Skeletal muscle satellite cell (primary cell): ENCODE results near the gene SAFB2.

Experiments
- H3K27me3 ChIP-seq: 2 replicates; pipeline ENCODE4 v1.7.0; 2013; ENCODE audit warnings: low read length; ENCODE audit not compliant: control insufficient read depth, insufficient read depth
- H3K36me3 ChIP-seq: 2 replicates; pipeline ENCODE4 v1.7.0; 2013; ENCODE audit warnings: mild to moderate bottlenecking, control low read depth, low read length; ENCODE audit not compliant: insufficient read depth
- H3K4me1 ChIP-seq: 2 replicates; pipeline ENCODE4 v1.7.0; 2013; ENCODE audit warnings: low read length; ENCODE audit not compliant: control insufficient read depth, insufficient read depth
- H3K4me2 ChIP-seq: 2 replicates; pipeline ENCODE4 v1.7.0; 2013; ENCODE audit warnings: mild to moderate bottlenecking, low read length
- H3K4me3 ChIP-seq: 2 replicates; pipeline ENCODE4 v1.7.0; 2013; ENCODE audit warnings: low read length
- H3K9ac ChIP-seq: 2 replicates; pipeline ENCODE4 v1.7.0; 2013; ENCODE audit warnings: mild to moderate bottlenecking, low read depth, low read length, moderate library complexity
- H3K9me3 ChIP-seq: replicated peaks from 2 replicates; pipeline ENCODE4 v1.7.0; 2013; ENCODE audit warnings: mild to moderate bottlenecking, control low read depth, low read length

SAFB2 gene

GRCh38 chr19:5558101-5558621 lies 64.4 kb downstream of the SAFB2 start:
- H3K27me3 ChIP-seq: peaks cover 53% of the 10 kb centered on the region
- no peak overlapping the region for H3K4me2 ChIP-seq
- no peaks in the 10 kb centered on the region for H3K36me3 ChIP-seq
- H3K4me3 ChIP-seq: no peak overlapping the region
- peaks cover 10% of the 10 kb centered on the region for H3K9me3 ChIP-seq
- H3K4me1 ChIP-seq: no peaks in the 10 kb centered on the region
- H3K9ac ChIP-seq: no peak overlapping the region

DNA sequence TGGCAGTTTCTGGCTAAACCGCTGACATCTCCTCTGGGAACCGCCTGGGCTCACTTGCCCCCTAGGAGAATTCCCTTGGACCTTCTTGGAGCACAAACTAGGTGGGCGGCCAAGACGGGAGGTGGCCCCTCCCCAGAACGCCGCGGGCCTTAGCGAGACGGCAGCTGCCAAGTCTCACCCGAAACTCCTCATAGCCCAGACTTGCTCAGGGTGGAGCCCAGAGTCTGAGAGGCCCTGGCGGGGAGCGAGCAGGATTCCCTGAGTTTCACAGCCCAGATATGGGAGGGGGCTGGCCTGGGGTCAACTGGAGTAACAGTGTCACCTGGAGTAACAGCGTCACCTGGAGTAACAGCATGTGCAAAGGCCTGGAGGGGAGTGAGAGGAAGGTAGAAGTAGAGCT lies 64.9 kb downstream of the SAFB2 start:
- Histone ChIP-seq H3K4me3 (no peak overlapping the region), H3K27me3 (peaks cover 50% of the 10 kb centered on the region), H3K9me3 (peaks cover 10% of the 10 kb centered on the region), H3K36me3 (no peaks in the 10 kb centered on the region), H3K4me1 (no peaks in the 10 kb centered on the region), H3K4me2 (no peak overlapping the region), H3K9ac (no peak overlapping the region)

DNA sequence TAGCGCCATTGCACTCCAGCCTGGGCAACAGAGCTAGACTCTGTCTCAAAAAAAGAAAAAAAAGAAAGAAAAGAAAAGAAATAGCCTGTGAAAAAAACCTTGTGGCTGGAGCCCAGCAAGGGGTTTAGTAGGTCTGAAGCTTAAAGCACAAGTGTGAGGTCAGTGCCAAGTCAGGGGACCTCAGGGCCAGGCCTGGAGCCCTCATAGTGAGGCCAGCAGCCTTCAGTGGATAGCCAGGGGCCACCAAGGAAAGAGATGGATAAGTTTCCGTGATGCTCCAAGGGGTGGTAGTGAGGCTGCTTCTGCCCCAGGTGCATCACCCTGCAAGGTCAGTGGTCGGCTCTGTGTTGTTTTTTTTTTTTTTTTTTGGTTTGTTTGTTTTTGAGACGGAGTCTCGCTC lies 67.7 kb downstream of the SAFB2 start:
- Histone ChIP-seq H3K9me3 (no peaks in the 10 kb centered on the region), H3K4me1 (no peaks in the 10 kb centered on the region), H3K9ac (no peak overlapping the region), H3K4me3 (no peak overlapping the region), H3K27me3 (peaks cover 42% of the 10 kb centered on the region), H3K4me2 (no peak overlapping the region), H3K36me3 (no peaks in the 10 kb centered on the region)

DNA sequence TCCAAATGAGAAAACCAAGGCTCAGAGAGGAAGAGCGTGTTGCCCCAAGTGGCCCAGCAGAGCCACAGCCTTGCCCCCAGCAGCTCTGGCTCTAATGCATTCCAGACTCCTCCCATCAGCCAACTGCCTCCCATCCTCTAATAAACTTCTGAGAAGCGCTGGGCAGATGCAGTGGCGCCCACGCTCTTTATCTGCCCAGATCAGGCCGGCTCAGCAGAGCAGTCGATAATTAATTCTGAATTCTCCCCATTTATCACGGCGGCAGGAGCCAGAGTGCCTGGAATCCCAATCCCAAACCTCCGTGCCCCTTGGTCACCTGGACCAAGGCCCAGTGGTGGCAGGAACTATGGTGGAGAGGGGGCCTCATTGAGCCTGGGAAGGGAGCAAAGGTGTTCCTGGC lies 68.7 kb downstream of the SAFB2 start:
- no peaks in the 10 kb centered on the region for H3K36me3 ChIP-seq
- peaks cover 34% of the 10 kb centered on the region for H3K27me3 ChIP-seq
- no peaks in the 10 kb centered on the region for H3K4me1 ChIP-seq
- no peak overlapping the region for H3K4me2 ChIP-seq
- H3K9ac ChIP-seq: no peak overlapping the region
- no peaks in the 10 kb centered on the region for H3K9me3 ChIP-seq
- H3K4me3 ChIP-seq: no peak overlapping the region

- H3K36me3 ChIP-seq: no peaks in the 10 kb centered on the region
- no peak overlapping the region for H3K4me3 ChIP-seq
- H3K4me1 ChIP-seq: no peaks in the 10 kb centered on the region
- no peak overlapping the region for H3K9ac ChIP-seq
- H3K27me3 ChIP-seq: peaks cover 19% of the 10 kb centered on the region
- H3K4me2 ChIP-seq: no peak overlapping the region
- H3K9me3 ChIP-seq: no peaks in the 10 kb centered on the region
Observed at GRCh38 chr19:5547881-5548280, 74.7 kb downstream of the SAFB2 start.

DNA sequence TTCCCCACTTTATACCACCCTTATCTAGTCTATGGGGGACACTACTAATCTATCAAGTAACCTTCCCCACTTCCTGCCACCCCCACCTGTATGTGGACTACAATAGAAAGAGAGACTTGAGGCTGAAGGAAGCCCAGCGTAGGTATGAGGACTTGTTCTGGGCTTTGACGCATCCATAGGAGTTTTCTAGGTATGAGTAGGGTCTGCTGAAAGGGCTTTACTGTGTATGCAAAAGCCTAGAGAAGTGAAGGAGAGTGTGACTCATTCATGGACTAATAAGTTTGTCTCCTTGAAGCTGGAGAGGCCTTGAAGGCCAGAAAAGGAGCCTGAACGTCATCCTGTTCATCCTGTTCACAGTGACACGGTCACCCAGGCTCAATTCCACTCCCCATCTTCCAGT lies 76.6 kb downstream of the SAFB2 start:
- H3K9me3 ChIP-seq: no peaks in the 10 kb centered on the region
- no peaks in the 10 kb centered on the region for H3K36me3 ChIP-seq
- no peak overlapping the region for H3K9ac ChIP-seq
- no peaks in the 10 kb centered on the region for H3K4me1 ChIP-seq
- H3K27me3 ChIP-seq: peaks cover 16% of the 10 kb centered on the region
- no peak overlapping the region for H3K4me3 ChIP-seq
- no peak overlapping the region for H3K4me2 ChIP-seq

GRCh38 chr19:5545051-5545450 lies 77.5 kb downstream of the SAFB2 start:
- no peaks in the 10 kb centered on the region for H3K36me3 ChIP-seq
- H3K4me2 ChIP-seq: no peak overlapping the region
- peaks cover 19% of the 10 kb centered on the region for H3K27me3 ChIP-seq
- H3K9me3 ChIP-seq: no peaks in the 10 kb centered on the region
- no peaks in the 10 kb centered on the region for H3K4me1 ChIP-seq
- H3K4me3 ChIP-seq: no peak overlapping the region
- no peak overlapping the region for H3K9ac ChIP-seq

DNA sequence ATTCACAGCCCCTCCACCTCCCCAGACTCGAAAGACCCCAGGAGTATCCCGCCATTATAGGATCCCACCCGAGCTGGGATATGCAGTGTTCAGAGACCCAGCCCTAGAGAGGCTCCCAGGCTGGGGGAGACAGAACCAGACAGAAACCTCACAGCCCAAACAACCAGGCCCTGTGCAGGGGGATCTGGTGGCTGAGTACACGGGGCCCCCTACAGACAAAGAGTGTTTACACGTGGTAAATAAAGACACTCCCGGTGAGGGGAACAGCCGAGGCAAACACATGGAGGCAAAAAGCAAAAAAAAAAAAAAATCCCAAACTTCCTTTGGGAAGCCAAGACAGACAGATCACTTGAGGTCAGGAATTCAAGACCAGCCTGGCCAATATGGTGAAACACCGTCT lies 79.9 kb downstream of the SAFB2 start:
- H3K9ac ChIP-seq: no peak overlapping the region
- no peak overlapping the region for H3K4me3 ChIP-seq
- H3K4me2 ChIP-seq: no peak overlapping the region
- no peaks in the 10 kb centered on the region for H3K9me3 ChIP-seq
- peaks cover 25% of the 10 kb centered on the region for H3K27me3 ChIP-seq
- no peaks in the 10 kb centered on the region for H3K4me1 ChIP-seq
- no peaks in the 10 kb centered on the region for H3K36me3 ChIP-seq

GRCh38 chr19:5541456-5541855 lies 81.1 kb downstream of the SAFB2 start:
- H3K4me3 ChIP-seq: no peak overlapping the region
- H3K9me3 ChIP-seq: no peaks in the 10 kb centered on the region
- H3K36me3 ChIP-seq: no peaks in the 10 kb centered on the region
- no peak overlapping the region for H3K4me2 ChIP-seq
- peaks cover 29% of the 10 kb centered on the region for H3K27me3 ChIP-seq
- H3K9ac ChIP-seq: no peak overlapping the region
- H3K4me1 ChIP-seq: no peaks in the 10 kb centered on the region

- Histone ChIP-seq H3K4me2 (no peak overlapping the region), H3K36me3 (no peaks in the 10 kb centered on the region), H3K27me3 (peaks cover 29% of the 10 kb centered on the region), H3K4me1 (no peaks in the 10 kb centered on the region), H3K4me3 (no peak overlapping the region), H3K9me3 (peaks cover 4% of the 10 kb centered on the region), H3K9ac (no peak overlapping the region)
Observed at GRCh38 chr19:5540208-5540607, 82.4 kb downstream of the SAFB2 start.

DNA sequence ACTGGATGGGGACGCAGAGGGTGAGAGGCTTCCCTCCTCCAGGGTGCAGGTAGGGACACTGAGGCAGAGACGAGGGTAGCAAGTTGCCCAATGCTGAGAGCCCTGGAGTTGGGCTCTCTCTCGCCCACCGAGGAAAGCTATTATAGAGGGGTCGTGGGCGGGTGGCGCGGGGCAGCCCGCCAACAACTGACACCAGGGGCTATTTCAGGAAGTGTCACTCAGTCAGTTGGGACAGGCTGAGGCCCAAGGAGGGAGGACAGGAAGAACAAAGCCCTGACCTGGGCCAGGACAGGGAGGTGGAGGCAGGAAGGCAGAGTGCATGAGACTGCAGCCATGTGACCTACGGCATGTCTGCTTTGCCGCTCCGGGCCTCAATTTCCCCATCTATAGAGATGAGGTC lies 84.7 kb downstream of the SAFB2 start:
- no peak overlapping the region for H3K4me2 ChIP-seq
- no peaks in the 10 kb centered on the region for H3K36me3 ChIP-seq
- no peak overlapping the region for H3K4me3 ChIP-seq
- no peaks in the 10 kb centered on the region for H3K4me1 ChIP-seq
- peaks cover 13% of the 10 kb centered on the region for H3K9me3 ChIP-seq
- peaks cover 19% of the 10 kb centered on the region for H3K27me3 ChIP-seq
- H3K9ac ChIP-seq: no peak overlapping the region
